Glomerular visceral epithelial cell (primary cell): ENCODE measurements around the gene MATK.
"Not testable (repeated sequence)": the region's sequence is repeated elsewhere in the genome, so short reads cannot be mapped to it uniquely, and the experiment has no call there.

Experiments used
- DNase-seq: peaks from one replicate; pipeline ENCODE4 v3.0.0-alpha.2; 2016; ENCODE audit errors: extremely low spot score

Gene MATK

GRCh38 chr19:3771000-3771905 lies 14.9 kb downstream of the MATK start:
- no peak for DNase-seq

GRCh38 chr19:3770136-3770999 lies 15.8 kb downstream of the MATK start:
- no peak for DNase-seq

GRCh38 chr19:3769494-3769893 lies 16.7 kb downstream of the MATK start:
- DNase-seq, result no peak

- no peak for DNase-seq
Measured at GRCh38 chr19:3768748-3769099, 17.5 kb downstream of the MATK start.

GRCh38 chr19:3768015-3768747 lies 18.0 kb downstream of the MATK start:
- DNase-seq, result no peak

- DNase-seq, result no peak
Measured at GRCh38 chr19:3767050-3767449, 19.1 kb downstream of the MATK start.

- DNase-seq, result no peak
Measured at GRCh38 chr19:3766520-3766919, 19.7 kb downstream of the MATK start.

GRCh38 chr19:3765757-3766156 lies 20.4 kb downstream of the MATK start:
- not testable (repeated sequence) for DNase-seq

- DNase-seq, result no peak
Measured at GRCh38 chr19:3765121-3765520, 21.1 kb downstream of the MATK start.

- peak; percentile 99 for DNase-seq
Measured at GRCh38 chr19:3762501-3763459, 23.4 kb downstream of the MATK start, which contains the start of gene MRPL54. TSS of gene MRPL54 (plus strand) at chr19:3762682. CDS start at chr19:3762701, 19 bp downstream.

GRCh38 chr19:3762130-3762473 lies 24.1 kb downstream of the MATK start:
- no peak for DNase-seq

- peak; percentile 90 for DNase-seq
Measured at GRCh38 chr19:3761382-3762129, 24.6 kb downstream of the MATK start, which contains the start of gene APBA3. TSS of gene APBA3 (minus strand) at chr19:3761692. CDS start at chr19:3760264, 1,428 bp downstream.

GRCh38 chr19:3760871-3761361 lies 25.3 kb downstream of the MATK start:
- no peak for DNase-seq

- DNase-seq, result no peak
Measured at GRCh38 chr19:3759482-3760254, 26.5 kb downstream of the MATK start.

GRCh38 chr19:3758297-3758696 lies 27.9 kb downstream of the MATK start:
- not testable (repeated sequence) for DNase-seq

- not testable (repeated sequence) for DNase-seq
Measured at GRCh38 chr19:3757705-3758104, 28.5 kb downstream of the MATK start.

GRCh38 chr19:3753631-3754410 lies 32.4 kb downstream of the MATK start:
- no peak for DNase-seq

- DNase-seq, result no peak
Measured at GRCh38 chr19:3752492-3752891, 33.7 kb downstream of the MATK start.
